LHCN-M2 (cell line): ENCODE data around the gene ATP6V1D. TPM values are rescaled to one million over a fixed set of nuclear protein-coding genes. Genes with fewer than 3 reads are reported as not detected.
"Not testable (repeated sequence)": the region's sequence is repeated elsewhere in the genome, so short reads cannot be mapped to it uniquely, and the experiment has no call there.

Experiments
- DNase-seq: peaks from one replicate; pipeline ENCODE4 v3.0.0-alpha.2; 2012; ENCODE audit warnings: low read depth
- total RNA-seq: library from RNA; depleted of rRNA; stranded (reverse); fragments of >200 nt; gene quantifications from 2 replicates; pipeline ENCODE4 v1.2.3, GENCODE V29; 2014

Gene ATP6V1D
- total RNA-seq, 1 experiment from 2014 or later: 139 TPM

- DNase-seq: no peak
These were observed 11.9 kb upstream of the ATP6V1D start for GRCh38 chr14:67371247-67372148.

GRCh38 chr14:67370830-67371229, 11.2 kb upstream of the ATP6V1D start:
- DNase-seq: peak; percentile 51

GRCh38 chr14:67365476-67365875, 5.9 kb upstream of the ATP6V1D start:
- DNase-seq: no peak

- no peak for DNase-seq
These were observed 1.0 kb upstream of the ATP6V1D start for GRCh38 chr14:67360470-67361206.

GRCh38 chr14:67358924-67359774, 455 bp downstream of the ATP6V1D start:
- peak; percentile 39 for DNase-seq

- peak; percentile 37 for DNase-seq
These were observed 1.6 kb downstream of the ATP6V1D start for GRCh38 chr14:67357969-67358354.

GRCh38 chr14:67357186-67357968, 2.2 kb downstream of the ATP6V1D start:
- no peak for DNase-seq

- no peak for DNase-seq
These were observed 7.5 kb downstream of the ATP6V1D start for GRCh38 chr14:67352055-67352454.

GRCh38 chr14:67345583-67345982, 14.0 kb downstream of the ATP6V1D start:
- no peak for DNase-seq

GRCh38 chr14:67343601-67344230, 15.9 kb downstream of the ATP6V1D start:
- DNase-seq: no peak

- not testable (repeated sequence) for DNase-seq
These were observed 18.4 kb downstream of the ATP6V1D start for GRCh38 chr14:67341231-67341630.

GRCh38 chr14:67335781-67336180, 23.8 kb downstream of the ATP6V1D start:
- no peak for DNase-seq

- DNase-seq: peak; percentile 6
These were observed 27.1 kb downstream of the ATP6V1D start for GRCh38 chr14:67332468-67332867.

- peak; percentile 3 for DNase-seq
These were observed 28.1 kb downstream of the ATP6V1D start for GRCh38 chr14:67331368-67332125.

GRCh38 chr14:67329666-67330065, 29.9 kb downstream of the ATP6V1D start:
- not testable (repeated sequence) for DNase-seq

GRCh38 chr14:67319142-67319541, 40.5 kb downstream of the ATP6V1D start:
- DNase-seq: peak; percentile 64

GRCh38 chr14:67317822-67318221, 41.8 kb downstream of the ATP6V1D start:
- no peak for DNase-seq

GRCh38 chr14:67313153-67313552, 46.5 kb downstream of the ATP6V1D start:
- no peak for DNase-seq

- no peak for DNase-seq
These were observed 47.7 kb downstream of the ATP6V1D start for GRCh38 chr14:67311868-67312267.
